Left forelimb (tissue), 1 donor: ENCODE data around the gene BACH2.
"Not testable (repeated sequence)": the region's sequence is repeated elsewhere in the genome, so short reads cannot be mapped to it uniquely, and the experiment has no call there.

ENCODE experiments used
- DNase-seq: peaks from one replicate; pipeline ENCODE4 v3.0.0-alpha.2; 2018; ENCODE audit warnings: low spot score

The BACH2 gene

DNA sequence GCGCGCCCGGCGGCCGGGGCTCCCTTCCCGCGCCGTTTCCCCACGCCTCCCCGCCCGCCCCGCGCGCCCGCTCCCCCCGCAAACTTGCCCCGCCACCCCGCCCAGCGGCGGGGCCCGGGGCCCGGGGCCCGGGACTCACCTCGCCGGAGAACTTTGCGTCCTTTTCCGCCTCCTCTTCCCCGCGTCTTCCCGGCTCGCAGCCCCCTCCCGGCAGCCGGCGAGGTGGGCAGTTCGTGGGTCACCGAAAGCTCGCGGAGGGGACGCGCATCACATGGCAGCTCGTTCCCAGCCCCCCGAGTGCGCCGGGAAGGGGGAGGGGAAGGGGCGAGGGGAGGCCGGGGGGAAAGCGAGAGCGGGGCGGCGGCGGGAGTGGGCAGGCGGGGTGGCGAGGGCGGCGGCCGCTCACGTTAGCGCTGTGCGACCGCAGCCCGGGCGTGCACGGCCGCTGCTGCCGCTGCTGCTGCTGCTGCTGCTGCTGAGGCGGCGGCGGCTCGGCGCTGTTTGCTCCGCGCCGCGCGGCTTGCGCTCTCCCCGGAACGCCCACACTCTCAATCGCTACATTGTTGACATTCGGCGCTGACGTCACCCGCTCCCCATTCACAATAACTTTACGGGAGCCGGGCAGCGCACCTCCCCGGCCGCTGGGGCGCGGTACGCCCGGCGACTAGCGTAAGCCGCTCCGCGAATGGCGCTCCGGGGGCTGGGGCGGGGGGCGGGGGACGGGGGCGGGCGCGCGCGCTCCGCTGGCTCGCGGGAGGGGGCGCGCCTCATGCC, at the start of gene BACH2:
BACH2 (minus strand) TSS at position 503 of the 774 bp plus-strand sequence. CDS start 287,999 bp downstream, outside the sequence.
- peak; percentile 90 for DNase-seq

DNA sequence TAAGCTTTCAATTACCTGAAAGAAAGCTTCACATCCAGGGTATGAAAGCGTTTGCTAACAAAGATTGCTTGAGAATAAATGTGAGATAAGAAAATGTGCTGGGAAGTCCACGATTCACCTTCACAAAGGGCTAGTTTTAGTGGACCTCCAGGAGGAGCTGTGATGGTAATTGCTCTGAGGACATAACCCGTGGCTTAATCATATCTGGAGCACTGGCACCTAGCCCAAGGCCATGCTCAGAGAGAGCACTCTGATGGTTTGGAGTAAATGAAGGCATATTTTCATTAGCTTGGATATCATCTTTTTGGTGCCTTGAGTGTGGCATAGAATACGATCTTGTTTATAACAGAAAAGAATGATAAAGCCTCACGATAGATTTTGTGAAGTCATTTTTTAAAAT, 46.9 kb upstream of the BACH2 start:
- DNase-seq: no peak

DNA sequence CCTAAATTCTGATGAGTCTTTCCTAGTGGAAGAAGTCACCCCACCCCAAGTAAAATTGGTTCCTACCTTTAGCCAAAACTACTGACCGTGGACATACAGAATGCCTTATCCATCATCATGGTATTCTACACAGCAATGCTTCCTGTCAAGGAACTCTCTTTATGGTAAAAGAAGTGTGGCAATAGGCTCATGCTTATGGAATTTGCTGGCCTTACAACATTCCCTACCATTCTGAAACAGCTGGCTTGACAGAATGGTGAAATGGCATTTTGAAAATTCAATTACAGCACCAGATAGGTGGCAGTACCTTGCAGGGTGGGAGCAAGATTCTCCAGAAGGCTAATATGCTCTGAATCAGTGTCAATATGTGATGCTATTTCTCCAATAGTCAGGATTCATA, 41.8 kb upstream of the BACH2 start:
- DNase-seq: no peak

DNA sequence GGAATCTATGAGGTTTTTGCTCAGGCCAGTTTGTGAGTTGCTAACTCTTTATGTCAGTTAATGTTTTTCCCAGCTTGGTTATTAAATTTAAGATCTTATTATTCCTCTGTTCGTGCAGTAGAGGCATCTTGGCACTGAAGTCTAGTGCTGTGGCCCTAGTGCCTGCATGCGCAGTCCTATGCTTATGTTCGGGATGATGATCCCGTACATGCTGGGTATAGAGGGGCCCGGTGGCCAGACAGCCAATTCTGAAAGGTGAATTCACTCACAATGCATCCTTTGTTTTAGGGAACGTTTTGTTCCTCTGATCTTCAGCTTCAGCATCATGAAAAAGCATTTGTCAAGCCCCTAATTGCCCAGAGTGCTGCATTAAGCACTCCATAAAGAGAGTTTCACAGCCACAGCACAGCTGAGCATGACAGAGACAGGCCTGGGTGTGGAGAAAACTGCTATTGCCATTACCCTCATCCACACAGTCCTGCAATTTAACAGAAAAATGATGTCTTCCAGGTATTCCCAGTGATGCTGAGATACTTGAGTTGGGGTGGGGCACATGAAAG, 39.8 kb upstream of the BACH2 start:
- no peak for DNase-seq

DNA sequence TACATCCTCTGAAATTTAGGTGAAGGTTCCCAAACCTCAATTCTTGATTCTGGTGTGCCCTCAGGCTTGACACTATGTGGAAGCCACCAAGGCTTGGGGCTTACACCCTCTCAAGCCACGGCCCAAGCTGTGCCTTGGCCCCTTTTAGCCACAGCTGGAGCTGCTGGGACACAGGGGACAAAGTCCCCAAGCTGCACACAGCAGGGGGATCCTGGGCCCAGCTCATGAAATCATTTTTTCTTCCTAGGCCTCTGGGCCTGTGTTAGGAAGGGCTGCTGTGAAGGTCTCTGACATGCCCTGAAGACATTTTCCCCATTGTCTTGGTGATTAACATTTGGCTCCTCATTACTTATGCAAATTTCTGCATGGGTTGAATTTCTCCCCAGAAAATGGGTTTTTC, 37.3 kb upstream of the BACH2 start:
- DNase-seq: no peak

DNA sequence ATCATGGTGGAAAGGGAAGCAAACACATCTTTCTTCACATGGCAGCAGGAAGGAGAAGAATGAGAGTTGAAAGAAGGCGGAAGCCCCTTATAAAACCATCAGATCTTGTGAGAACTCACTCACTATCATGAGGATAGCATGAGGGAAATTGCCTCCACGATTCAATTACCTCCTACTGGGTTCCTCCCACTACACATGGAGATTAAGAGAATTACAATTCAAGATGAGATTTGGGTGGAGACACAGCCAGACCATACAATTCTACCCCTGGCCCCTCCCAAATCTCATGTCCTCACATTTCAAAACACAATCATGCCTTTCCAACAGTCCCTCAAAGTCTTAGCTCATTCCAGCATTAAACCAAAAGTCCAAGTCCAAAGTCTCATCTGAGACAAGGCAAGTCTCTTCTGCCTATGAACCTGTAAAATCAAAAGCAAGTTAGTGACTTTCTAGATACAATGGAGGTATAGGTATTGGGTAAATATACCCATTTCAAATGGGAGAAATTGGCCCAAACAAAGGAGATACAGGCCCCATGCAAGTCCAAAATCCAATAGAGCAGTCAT, 36.4 kb upstream of the BACH2 start:
- not testable (repeated sequence) for DNase-seq

DNA sequence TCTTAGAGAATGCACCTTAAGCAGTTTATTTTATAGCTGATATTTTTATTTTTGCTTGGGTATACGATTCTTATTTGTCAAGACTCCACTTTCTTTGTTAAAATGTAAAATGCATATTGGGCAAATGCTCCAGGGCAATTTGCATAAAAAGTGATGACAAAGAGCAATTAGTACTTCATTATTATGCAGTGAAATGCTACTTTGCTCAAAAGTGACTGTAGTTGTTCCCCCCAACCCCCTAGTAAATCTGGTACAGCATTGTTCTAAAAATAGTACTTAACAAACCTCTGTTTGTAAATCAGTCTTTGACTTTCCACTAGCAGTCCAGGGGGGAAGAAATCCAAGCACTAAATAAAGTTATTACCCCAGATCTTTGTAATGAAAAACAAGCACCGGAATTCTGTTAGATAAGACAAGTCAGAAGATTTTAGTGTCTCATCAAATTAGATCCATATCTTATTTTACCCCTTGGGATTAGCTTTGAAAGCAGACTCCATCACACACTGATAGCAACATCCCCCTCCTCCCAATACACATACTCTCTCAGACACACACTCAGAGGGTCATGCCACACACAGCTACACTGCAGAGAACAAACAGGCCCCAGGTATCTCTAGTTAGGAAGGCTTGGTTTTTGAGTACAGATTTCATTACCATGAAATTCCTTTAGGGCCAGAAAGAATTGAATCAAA, 32.9 kb upstream of the BACH2 start:
- DNase-seq: no peak

DNA sequence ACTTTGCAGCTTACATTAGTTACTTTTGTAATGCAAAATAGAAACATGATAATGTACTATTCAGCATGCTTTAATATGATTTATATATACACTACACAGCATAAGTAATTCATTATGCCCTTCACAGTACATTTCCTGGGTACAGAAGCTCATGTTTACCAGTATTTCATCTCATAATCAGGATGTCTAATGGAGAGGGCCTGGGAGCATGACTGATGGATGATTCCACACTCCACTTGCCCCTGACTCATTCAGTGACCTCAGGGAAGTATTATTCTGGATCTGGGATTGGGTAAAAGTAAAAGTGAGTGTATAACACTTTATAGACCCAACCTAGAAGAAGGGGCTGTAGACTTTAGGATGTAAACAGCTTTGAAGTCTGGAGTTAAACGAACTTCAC, 31.4 kb upstream of the BACH2 start:
- no peak for DNase-seq

DNA sequence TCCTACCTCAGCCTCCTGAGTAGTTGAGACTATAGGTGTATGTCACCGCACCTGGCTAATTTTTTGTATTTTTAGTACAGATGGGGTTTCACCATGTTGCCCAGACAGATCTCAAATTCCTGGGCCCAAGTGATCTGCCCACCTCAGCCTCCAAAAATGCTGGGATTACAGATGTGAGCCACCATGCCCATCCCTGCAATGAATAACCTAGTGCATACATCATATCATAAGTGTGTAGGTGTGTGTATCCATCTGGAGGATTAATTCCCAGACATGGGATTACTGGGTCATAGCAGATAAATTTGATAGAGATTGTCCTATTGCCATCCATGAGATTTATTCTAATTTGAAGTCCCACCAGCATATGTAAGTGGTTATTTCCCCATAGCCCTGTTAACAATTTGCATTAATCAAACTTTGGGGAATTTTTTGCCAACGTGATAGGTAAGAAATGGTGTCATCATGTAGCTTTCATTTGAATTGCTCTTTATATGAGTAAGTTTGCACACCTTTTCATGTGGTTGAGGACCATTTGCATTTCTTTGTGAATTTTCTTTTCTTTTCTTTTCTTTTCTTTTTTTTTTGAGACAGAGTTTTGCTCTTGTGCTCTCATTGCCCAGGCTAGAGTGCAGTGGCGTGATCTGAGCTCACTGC, 29.9 kb upstream of the BACH2 start:
- DNase-seq: no peak

DNA sequence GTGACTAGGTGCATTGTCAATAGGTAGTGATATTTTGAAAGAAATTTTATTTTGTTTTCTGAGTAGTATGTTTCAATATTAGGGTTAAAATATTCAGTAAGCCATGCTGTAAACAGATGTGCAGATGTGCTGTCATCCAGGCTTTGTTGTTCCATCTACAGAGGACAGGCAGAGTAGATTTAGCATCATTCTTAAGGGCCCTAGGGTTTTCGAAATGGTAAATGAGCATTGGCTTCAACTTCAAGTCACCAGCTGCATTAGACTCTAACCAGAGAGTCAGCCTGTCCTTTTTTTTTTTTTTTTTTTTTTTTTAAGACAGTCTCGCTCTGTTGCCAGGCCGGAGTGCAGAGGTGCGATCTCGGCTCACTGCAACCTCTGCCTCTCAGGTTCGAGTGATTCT, 27.1 kb upstream of the BACH2 start:
- no peak for DNase-seq

DNA sequence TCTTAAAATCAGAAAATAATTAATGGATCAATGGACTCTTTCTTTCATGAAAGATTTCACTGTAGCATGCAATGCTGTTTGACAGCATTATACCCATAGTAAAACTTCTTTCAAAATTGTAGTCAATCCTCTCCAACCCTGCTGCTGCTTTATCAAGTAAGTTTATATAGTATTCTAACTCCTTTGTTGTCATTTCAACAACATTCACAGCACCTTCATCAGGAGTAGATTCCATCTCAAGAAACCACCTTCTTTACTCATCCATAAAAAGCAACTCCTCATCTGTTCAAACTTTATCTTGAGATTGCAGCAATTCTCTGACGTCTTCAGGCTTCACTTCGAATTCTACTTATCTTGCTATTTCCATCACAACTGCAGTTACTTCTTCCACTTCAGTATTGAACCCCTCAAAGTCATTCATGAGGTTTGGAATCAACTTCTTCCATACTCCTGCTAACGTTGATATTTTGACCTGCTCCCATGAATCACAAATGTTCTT, 26.4 kb upstream of the BACH2 start:
- no peak for DNase-seq

DNA sequence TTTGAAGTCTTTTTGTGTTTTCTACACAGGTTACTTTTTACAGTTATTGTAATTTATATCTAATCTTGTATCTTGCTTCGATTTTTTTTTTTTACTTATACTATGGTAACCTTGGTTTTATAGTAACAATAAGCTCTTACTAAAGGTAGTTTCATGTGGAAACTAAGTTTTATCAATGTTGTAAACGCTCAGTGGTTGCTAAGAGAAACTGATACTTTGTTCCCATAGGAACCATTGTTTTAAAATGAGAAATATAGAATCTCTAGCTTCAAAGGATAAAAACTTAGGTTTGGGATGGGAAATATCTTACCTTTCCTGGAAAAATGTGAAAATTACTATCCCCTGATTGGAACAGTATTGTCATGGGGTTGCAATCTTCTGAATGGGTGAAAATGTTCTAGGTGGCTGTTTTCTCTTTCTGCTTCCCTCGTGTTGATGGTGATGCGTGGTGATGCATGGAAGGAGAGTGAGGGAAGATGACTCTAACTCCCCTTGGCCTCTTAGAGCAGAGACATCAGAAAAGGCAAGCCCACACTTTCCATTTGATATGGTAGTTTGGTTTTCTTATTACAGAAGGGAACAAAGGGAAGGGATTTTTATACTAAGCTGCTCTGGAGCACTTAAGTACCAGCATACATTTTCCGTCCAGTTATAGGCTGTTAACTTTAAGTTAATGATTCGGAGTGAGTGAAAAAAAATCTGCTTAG, 23.5 kb upstream of the BACH2 start:
- DNase-seq: no peak

DNA sequence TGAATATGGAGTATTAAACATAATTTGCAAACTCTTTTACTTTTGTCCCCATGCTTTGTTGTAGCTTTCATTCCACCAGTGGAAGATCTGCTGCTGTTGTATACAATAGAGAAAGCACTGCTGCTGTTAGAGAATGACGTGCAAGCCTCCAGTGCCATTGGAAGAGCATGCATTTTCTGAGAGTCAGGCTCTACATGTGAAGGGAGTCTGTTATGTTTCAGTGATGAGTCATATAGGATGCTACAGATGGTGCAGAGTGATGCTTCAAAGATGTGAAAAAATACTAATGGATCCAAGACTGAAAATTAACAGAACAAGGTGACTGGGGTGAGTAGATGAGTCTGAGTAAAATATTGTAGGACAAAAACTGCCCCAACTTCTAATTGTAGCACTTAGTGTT, 22.4 kb upstream of the BACH2 start:
- DNase-seq: no peak

DNA sequence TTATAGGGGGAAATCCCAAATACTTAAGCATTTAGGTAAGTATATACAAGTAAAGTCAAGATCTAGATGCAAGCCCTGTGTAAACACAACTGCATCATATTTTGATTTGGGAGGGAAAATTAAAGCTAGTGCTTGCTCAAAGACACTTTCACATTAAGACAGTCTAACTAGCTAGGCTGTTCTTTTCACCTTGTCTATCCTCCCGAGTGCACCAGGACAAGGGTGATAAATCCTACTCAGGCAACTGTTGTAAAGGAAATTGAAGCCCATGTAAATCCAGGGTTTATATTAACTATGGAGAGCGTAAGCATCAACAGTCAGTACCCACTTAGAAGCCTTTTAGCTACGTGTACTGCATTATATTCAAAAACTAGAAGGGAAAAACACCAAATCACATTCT, 19.3 kb upstream of the BACH2 start:
- DNase-seq: no peak

DNA sequence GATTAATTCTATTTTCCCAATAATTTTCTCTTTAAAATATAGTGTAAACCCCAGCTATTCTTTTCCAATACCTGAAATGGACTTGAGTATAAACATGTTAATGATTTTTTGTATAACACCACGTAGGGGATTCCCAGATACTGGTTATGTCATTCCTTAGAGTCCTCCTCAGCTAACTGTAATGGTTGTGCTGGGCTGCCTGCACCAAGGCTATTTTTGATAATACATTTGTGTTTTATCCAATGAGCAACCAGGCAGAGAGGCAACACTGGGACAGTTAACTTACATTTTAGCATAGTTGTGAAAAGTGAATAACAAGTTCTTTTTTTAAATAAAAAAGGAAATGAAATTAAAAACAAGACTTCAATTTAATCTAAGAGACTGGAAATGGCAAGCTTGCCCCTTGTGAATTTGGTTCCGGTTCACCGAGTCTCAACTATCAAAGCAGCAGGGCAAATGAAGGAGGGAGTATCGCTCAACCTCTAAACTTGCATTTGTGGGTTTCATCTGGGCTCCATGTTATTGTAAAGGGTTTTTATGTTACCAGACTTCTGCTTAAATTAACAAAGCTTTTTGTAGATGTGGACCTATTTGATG, 18.8 kb upstream of the BACH2 start:
- DNase-seq: no peak

DNA sequence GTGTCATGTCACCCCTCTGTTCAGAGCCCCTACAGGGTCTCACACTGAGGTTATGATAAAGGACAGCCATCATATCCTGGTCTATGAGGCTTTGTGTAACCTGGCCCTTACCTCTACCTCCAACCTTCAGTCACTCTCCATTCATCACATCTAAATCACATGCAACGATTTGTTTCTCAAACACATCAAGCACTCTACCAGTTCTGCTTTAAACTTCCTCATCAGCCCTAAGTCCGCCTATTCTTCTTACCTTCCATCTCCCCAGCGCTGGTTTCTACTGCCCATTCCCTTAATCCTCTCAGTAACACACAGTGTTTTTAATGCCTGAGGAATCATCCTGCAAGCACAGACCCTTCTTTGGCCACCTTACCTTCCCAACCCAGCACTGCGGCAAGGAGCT, 17.9 kb upstream of the BACH2 start:
- no peak for DNase-seq

DNA sequence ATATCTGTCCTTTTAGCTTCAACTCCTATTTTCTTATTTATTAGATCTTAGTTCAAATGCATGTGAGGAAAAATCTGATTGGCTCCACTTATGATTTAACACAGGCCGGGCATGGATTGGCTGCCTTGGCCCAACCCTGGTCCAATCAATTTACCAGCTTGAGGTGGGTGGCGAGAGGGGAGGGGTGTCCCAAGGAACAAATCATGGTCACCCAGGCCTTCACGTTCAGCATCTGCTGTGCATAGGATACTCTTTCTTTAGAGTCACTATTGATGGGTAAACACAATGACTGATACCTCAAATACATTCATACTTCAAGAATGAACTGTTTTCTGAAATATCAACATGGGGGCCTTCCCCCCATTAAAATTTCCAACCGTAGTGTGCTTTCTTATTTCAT, 14.9 kb upstream of the BACH2 start:
- DNase-seq: no peak

DNA sequence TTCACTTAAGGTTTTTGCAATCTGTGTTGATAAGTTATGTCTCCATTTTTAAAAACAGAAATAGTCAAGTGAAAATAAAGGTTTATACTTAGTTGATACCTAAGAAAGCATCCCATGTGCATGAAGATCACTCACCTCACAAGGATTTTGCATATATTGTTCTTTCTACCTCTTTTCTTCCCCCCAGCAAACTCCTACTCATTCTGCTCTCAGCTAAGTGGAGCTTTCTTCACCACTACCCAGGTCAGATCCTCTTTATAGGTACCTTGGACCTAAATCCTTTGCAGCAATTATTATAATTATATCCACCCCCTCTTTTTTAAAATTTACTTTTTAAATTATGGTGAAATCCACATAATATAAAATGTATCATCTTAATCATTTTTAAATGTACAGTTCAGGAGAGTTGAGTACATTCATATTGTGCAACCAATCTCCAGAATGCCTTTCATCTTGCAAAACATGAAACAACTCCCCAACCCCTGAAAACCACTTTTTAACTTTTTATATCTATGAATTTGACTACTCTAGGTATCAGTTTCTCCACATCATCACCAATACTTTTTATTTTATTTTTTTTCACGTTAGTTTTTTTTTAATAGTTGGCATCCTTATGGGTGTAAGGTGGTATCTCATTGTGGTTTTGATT, 9.3 kb upstream of the BACH2 start:
- no peak for DNase-seq

DNA sequence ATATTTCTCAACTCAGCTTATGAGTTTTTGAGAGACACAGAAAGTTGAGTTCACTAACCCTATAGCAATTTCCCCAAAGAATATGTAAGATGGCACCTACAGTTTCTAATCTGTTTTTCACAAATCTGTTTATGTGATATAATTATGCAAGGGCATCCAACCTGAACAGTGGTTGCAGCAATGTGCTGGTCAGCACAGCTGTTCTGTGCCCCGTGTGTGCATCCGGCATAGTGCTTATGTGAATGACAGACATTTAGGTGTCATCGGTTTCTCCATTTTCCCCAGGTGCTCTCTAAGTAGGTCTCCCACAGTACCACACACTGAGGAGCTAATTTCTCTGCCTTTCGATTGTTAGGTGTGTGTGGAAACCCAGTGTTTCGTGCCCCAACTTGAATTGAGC, 7.7 kb upstream of the BACH2 start:
- no peak for DNase-seq

DNA sequence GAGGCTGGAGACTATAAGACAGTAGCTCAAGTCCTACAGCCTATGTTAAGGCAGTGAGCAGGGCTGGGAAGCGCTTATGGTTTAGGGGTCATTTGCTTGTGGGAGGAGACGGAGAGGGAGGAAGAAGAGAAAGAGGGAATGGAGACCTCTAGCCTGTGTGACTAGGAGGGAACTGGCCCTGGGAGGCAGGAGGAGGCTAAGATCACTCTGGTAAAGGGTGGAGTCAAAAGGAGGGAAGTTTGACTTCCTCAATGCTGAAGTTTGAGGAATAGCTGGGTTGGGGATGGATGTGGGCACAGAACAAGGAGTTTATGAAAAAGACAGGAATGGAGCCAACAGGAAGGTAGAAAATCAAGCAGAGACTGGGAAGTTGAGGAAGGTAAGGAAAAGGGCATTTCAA, 6.4 kb upstream of the BACH2 start:
- DNase-seq: no peak

DNA sequence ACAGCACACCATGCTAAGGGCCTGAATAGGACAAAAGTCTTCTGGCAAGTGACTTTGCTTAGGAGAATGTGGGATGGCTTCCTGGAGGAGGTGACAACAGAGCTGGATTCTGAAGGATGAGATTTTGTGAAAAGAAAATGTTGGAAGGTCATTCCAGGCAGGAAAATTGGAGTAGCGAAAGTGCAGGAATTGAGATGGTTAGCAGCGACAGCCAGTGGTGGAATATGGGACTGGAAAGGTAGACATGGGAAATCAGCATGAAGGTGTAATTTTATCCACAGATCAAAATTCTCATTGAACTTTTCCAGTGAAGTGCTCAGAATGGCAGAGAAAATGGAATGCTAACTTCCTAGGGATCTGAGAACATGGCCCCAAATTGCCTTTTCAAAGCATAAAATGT, 5.7 kb upstream of the BACH2 start:
- no peak for DNase-seq
